GM19099 (cell line): ENCODE data around the gene VPS50.

ENCODE experiments used
- POLR2A ChIP-seq: IDR thresholded peaks from 3 replicates; pipeline ENCODE4 v1.6.1; 2011; ENCODE audit warnings: low read depth; ENCODE audit not compliant: insufficient read length; ENCODE audit errors: extremely low read depth

Gene VPS50

GRCh38 chr7:93293229-93293628, 61.1 kb downstream of the VPS50 start:
- TF ChIP-seq POLR2A = no peak

- TF ChIP-seq POLR2A = no peak
Measured at GRCh38 chr7:93298206-93298605, 66.0 kb downstream of the VPS50 start.

GRCh38 chr7:93298671-93299070, 66.5 kb downstream of the VPS50 start:
- TF ChIP-seq POLR2A = no peak

DNA sequence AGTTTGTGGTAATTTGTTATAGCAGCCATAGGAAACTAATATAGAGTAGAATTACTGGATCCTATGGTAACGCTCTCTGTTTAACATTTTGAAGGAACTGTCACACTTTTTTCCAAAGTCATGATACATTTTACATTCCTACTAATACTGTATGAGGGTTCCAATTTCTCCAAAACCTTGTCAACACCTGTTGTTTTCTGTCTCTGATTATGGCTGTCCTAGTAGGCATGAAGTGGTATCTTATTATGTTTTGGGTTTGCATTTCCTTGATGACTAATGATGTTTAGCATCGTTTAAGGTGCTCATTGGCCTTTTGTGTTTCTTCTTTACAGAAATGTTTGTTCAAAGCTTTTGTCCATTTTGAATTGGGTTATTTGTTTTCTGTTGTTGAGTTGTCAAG, 69.6 kb downstream of the VPS50 start:
- TF ChIP-seq POLR2A = no peak

GRCh38 chr7:93307131-93307660, 75.0 kb downstream of the VPS50 start:
- TF ChIP-seq POLR2A = no peak

DNA sequence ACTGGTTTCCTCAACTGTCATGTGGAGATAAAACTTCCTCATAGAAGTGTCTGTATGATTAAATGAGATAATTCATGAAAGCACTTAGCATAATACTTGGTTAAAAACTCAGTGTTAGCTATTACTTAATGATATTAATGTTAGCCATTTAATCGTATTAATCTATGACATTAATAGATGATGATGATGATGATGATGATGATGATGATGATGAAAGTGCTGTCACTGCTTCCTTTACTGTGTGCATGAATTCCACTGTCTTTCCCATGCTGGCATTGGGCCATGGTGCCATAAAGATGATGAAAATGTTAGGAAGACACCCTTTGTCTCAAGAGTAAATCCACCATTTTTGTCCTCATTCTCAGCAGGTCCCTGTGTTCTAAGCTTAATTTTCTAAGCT, 75.8 kb downstream of the VPS50 start:
- no peak for TF ChIP-seq POLR2A

GRCh38 chr7:93310346-93310745, 78.2 kb downstream of the VPS50 start:
- no peak for TF ChIP-seq POLR2A

GRCh38 chr7:93314449-93314848, 82.3 kb downstream of the VPS50 start:
- no peak for TF ChIP-seq POLR2A

GRCh38 chr7:93315896-93316295, 83.7 kb downstream of the VPS50 start:
- no peak for TF ChIP-seq POLR2A

DNA sequence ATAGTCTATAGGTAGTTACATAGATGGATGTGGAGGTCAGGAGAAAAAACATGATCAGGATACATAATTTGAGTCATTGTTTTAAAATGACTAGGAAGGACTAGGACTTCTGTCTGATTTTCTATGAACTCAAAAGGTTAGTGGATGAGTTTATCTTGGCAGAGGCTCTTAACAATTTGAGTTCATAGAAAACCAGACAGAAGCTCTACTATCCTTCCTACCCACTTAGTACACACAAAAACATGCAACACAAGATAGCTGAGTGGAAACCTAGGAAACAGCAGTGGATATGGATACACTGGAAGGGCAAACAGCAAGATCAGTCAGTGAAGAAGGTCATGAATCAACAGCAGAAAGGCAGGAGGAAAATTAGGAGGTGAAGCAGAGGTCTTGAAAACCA, 84.6 kb downstream of the VPS50 start:
- no peak for TF ChIP-seq POLR2A

DNA sequence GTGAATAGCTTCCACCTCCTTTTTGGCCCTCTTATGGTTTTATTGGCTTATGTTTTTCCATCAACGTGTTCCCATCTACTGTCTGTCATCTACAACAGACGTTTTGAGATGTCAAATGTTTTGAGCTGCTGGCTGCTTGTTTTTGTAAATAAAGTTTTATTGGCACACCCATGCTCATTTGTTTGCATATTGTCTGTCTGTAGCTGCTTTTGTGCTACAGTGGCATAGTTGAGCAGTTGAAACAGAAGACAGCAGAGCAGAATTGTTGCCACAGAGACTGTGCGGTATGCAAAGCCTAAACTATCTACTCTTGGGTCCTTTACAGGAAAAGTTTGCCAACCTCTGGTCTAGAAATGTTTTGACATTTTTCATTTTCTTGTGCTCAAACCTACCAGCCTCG, 88.7 kb downstream of the VPS50 start:
- no peak for TF ChIP-seq POLR2A

GRCh38 chr7:93327006-93327633, 95.0 kb downstream of the VPS50 start:
- no peak for TF ChIP-seq POLR2A

GRCh38 chr7:93331706-93332105, 99.5 kb downstream of the VPS50 start:
- TF ChIP-seq POLR2A = no peak

- TF ChIP-seq POLR2A = no peak
Measured at GRCh38 chr7:93332172-93332571, 100.0 kb downstream of the VPS50 start.

GRCh38 chr7:93337052-93337451, 104.9 kb downstream of the VPS50 start:
- TF ChIP-seq POLR2A = no peak

DNA sequence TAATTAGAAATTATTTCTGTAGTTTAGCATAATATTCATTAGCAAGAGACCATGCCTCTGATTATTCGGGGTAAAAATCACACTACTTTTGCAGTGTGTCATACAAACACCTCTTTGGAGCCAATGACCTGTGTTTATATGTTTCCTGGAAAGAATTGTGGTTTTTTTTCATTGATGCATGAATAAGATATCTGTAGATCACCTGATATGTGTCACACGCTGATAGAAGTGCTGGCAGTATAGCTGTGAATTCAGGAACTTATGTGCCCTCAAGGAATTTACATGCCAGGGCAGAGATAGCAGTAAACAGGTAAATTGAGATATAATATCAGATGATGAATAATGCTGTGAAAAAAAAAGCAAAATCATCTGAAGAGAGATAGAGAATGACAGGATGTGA, 118.2 kb downstream of the VPS50 start:
- TF ChIP-seq POLR2A = no peak

DNA sequence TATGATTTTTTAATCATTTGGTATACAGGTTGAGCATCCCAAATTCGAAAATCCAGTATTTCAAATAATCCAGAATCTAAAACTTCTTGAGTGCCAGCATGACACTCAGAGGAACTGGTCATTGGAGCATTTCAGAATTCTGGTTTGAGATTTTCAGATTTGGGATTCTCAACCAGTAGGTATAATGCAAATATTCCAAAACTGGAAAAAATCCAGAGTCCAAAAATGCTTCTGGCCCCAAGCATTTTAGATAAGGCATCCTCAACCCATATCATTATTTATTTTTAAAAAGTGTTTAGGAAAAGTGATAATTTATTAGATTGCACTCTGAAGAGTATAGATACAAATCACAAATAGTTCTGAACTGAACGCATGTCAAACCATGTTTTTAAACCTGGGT, 120.7 kb downstream of the VPS50 start:
- no peak for TF ChIP-seq POLR2A
